HFFc6 (cell line): ENCODE data around the gene NPW. TPM values are rescaled to one million over a fixed set of nuclear protein-coding genes. Genes with fewer than 3 reads are reported as not detected.

Experiments used
- DNase-seq: peaks from one replicate; pipeline ENCODE4 v3.0.0-alpha.2; 2018
- H3K27ac Mint-ChIP-seq: 2 replicates; pipeline ENCODE4 v1.8.0; 2020; ENCODE audit warnings: mild to moderate bottlenecking, mixed read lengths
- H3K27me3 Mint-ChIP-seq: 2 replicates; pipeline ENCODE4 v1.8.0; 2021; ENCODE audit warnings: mild to moderate bottlenecking, moderate library complexity, mixed read lengths; ENCODE audit not compliant: insufficient read depth
- H3K36me3 Mint-ChIP-seq: 2 replicates; pipeline ENCODE4 v1.8.0; 2021; ENCODE audit warnings: low read depth, mixed read lengths
- H3K4me1 Mint-ChIP-seq: 2 replicates; pipeline ENCODE4 v1.8.0; 2020; ENCODE audit warnings: low read depth, mixed read lengths
- H3K4me3 Mint-ChIP-seq: 2 replicates; pipeline ENCODE4 v1.8.0; 2020; ENCODE audit warnings: mild to moderate bottlenecking, moderate library complexity, mixed read lengths
- H3K9me3 Mint-ChIP-seq: 2 replicates; pipeline ENCODE4 v1.8.0; 2020; ENCODE audit warnings: mild to moderate bottlenecking, mixed read lengths
- total RNA-seq, 6 experiments: library from RNA; stranded (reverse); fragmentation: NEBNext Ultra II Directional; extraction: Animal tissue kit (Norgen Biotek cat#: 25700); gene quantifications; 2 replicates in 1 of 6; 3 replicates in 5 of 6; pipeline ENCODE4 v1.2.3, GENCODE V29; 2021
- TF ChIP-seq, protein P1 (sequence below): fragments of 200-600 bp; sonication (generic); IDR thresholded peaks from 2 replicates; pipeline ENCODE4 v1.5.0; 2021; ENCODE audit warnings: antibody characterized with exemption, mild to moderate bottlenecking

The NPW gene
- total RNA-seq, 6 experiments from 2014 or later: 0.57 to 2.1 (median 1.4) TPM

DNA sequence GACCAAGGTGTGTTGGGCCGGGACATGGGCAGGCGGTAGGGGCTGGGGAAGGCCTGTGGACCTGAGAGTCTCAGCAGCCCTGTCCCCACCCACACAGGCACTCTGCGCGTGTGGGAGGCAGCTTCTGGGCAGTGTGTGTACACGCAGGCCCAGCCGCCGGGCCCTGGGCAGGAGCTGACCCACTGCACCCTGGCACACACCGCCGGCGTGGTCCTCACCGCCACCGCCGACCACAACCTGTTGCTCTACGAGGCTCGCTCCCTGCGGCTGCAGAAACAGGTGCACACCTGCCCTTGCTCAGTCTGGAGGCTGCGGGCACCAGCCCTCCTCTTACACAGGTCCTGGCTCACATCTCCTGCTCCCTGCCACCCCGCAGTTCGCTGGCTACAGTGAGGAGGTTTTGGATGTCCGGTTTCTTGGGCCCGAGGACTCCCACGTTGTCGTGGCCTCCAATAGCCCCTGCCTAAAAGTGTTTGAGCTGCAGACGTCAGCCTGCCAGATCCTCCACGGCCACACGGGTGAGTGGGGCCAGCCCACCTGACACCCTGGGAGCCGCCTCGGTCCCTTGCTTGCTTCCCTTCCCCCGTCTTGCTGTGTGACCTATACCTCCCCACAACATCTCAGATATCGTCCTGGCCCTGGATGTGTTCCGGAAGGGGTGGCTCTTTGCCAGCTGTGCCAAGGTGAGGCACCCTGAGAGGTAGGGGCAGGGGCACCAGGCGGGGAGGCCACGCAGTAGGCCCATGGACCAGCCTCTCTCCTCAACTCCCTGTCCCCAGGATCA, 44.0 kb upstream of the NPW start:
- Mint-ChIP-seq H3K4me1 (peaks cover 16% of the 10 kb centered on the region), H3K27me3 (no peaks in the 10 kb centered on the region; the same call in 1 of the 2 replicates), H3K36me3 (peaks cover 7% of the 10 kb centered on the region), H3K27ac (no peak overlapping the region), H3K9me3 (no peaks in the 10 kb centered on the region), H3K4me3 (no peak overlapping the region)
- TF ChIP-seq, protein P1, sequence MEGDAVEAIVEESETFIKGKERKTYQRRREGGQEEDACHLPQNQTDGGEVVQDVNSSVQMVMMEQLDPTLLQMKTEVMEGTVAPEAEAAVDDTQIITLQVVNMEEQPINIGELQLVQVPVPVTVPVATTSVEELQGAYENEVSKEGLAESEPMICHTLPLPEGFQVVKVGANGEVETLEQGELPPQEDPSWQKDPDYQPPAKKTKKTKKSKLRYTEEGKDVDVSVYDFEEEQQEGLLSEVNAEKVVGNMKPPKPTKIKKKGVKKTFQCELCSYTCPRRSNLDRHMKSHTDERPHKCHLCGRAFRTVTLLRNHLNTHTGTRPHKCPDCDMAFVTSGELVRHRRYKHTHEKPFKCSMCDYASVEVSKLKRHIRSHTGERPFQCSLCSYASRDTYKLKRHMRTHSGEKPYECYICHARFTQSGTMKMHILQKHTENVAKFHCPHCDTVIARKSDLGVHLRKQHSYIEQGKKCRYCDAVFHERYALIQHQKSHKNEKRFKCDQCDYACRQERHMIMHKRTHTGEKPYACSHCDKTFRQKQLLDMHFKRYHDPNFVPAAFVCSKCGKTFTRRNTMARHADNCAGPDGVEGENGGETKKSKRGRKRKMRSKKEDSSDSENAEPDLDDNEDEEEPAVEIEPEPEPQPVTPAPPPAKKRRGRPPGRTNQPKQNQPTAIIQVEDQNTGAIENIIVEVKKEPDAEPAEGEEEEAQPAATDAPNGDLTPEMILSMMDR: no peak
- DNase-seq: no peak

DNA sequence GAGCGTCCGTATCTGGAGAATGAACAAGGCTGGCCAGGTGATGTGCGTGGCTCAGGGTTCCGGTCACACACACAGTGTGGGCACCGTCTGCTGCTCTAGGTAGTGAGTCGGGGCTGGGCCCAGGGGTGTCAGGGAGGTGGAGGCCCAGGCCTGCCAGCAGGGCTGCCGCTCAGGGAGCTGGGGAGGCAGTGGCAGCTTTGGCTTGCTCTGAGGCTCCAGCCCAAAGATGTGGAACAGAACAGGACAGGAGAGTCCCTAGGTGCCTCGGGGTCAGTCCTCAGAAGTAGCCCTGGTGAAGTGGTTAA, 43.4 kb upstream of the NPW start:
- Mint-ChIP-seq H3K36me3 (peaks cover 6% of the 10 kb centered on the region), H3K27ac (no peak overlapping the region), H3K4me1 (peaks cover 13% of the 10 kb centered on the region), H3K27me3 (peaks cover 3% of the 10 kb centered on the region), H3K4me3 (no peak overlapping the region), H3K9me3 (no peaks in the 10 kb centered on the region)
- TF ChIP-seq, protein P1: no peak
- no peak for DNase-seq

DNA sequence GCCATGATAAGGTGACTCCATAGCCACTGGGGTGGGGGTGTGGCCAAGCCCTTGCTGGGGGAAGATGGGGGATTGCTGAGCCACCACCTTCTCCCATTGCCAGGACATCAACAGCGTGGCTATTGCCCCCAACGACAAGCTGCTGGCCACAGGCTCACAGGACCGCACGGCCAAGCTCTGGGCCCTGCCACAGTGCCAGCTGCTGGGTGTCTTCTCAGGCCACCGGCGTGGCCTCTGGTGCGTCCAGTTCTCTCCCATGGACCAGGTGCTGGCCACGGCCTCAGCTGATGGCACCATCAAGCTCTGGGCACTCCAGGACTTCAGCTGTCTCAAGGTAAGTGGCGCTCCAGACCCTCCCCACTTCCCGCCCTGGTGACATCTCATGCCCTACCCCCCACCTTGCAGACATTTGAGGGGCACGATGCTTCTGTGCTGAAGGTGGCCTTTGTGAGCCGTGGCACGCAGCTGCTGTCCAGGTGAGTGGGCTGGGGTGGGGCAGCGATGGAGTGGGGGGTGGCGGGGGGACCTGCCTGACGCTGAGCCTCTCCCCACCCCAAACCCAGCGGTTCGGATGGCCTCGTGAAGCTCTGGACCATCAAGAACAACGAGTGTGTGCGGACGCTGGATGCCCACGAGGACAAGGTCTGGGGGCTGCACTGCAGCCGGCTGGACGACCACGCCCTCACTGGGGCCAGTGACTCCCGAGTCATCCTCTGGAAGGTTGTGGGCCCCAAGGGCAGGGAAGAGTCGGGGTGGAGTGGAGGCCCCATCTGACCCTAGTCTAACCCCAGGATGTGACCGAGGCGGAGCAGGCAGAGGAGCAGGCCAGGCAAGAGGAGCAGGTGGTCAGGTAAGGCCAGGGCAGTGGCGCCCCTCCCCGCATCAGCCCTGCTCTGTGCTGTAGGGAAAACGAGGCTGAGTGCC, 42.4 kb upstream of the NPW start:
- DNase-seq: no peak
- Mint-ChIP-seq H3K9me3 (no peaks in the 10 kb centered on the region), H3K4me1 (peaks cover 7% of the 10 kb centered on the region), H3K27ac (no peak overlapping the region), H3K36me3 (no peaks in the 10 kb centered on the region), H3K4me3 (no peak overlapping the region), H3K27me3 (peaks cover 6% of the 10 kb centered on the region; the same call in 1 of the 2 replicates)
- TF ChIP-seq, protein P1: no peak

- no peaks in the 10 kb centered on the region for H3K36me3 Mint-ChIP-seq
- peaks cover 4% of the 10 kb centered on the region for H3K4me1 Mint-ChIP-seq
- TF ChIP-seq, protein P1: no peak
- no peak overlapping the region for H3K4me3 Mint-ChIP-seq
- DNase-seq: no peak
- no peak overlapping the region for H3K27ac Mint-ChIP-seq
- no peaks in the 10 kb centered on the region for H3K9me3 Mint-ChIP-seq
- peaks cover 8% of the 10 kb centered on the region for H3K27me3 Mint-ChIP-seq
Observed at GRCh38 chr16:1977875-1978268, 41.7 kb upstream of the NPW start.

GRCh38 chr16:1978476-1979120, 41.0 kb upstream of the NPW start:
- TF ChIP-seq, protein P1: no peak
- H3K9me3 Mint-ChIP-seq: no peaks in the 10 kb centered on the region
- H3K4me1 Mint-ChIP-seq: peaks cover 6% of the 10 kb centered on the region; the same call in 1 of the 2 replicates
- H3K27me3 Mint-ChIP-seq: peaks cover 8% of the 10 kb centered on the region
- no peaks in the 10 kb centered on the region for H3K36me3 Mint-ChIP-seq
- H3K4me3 Mint-ChIP-seq: no peak overlapping the region
- DNase-seq: no peak
- no peak overlapping the region for H3K27ac Mint-ChIP-seq
